IMR-90 (cell line): ENCODE measurements around the gene PRRT2.

Experiments used
- BHLHE40 ChIP-seq: fragments of 150-350 bp; IDR thresholded peaks from 2 replicates; pipeline ENCODE4 v1.6.1; 2016; ENCODE audit warnings: mild to moderate bottlenecking, low read depth, low read length
- CEBPB ChIP-seq: IDR thresholded peaks from 2 replicates; pipeline ENCODE4 v1.6.1; 2012; ENCODE audit warnings: low read depth, low read length, improper control_type of control experiment
- CTCF ChIP-seq: conservative IDR thresholded peaks from 2 replicates; pipeline ENCODE4 v1.5.1; 2012; ENCODE audit warnings: mild to moderate bottlenecking, low read depth, low read length, improper control_type of control experiment
- FOS ChIP-seq: fragments of 150-350 bp; IDR thresholded peaks from 2 replicates; pipeline ENCODE4 v1.6.1; 2016; ENCODE audit warnings: low read depth, low read length
- MAFK ChIP-seq: IDR thresholded peaks from 2 replicates; pipeline ENCODE4 v1.6.1; 2012; ENCODE audit warnings: low read depth, low read length, improper control_type of control experiment
- MAZ ChIP-seq: IDR thresholded peaks from 2 replicates; pipeline ENCODE4 v1.6.1; 2012; ENCODE audit warnings: low read depth, mild to moderate bottlenecking, low read length, improper control_type of control experiment, moderate library complexity, borderline replicate concordance
- NFE2L2 ChIP-seq: fragments of 150-350 bp; IDR thresholded peaks from 2 replicates; pipeline ENCODE4 v1.6.1; 2016; ENCODE audit warnings: low read depth, mild to moderate bottlenecking, low read length
- POLR2A ChIP-seq: IDR thresholded peaks from 2 replicates; pipeline ENCODE4 v1.6.1; 2012; ENCODE audit warnings: mild to moderate bottlenecking, low read depth, low read length
- RAD21 ChIP-seq: IDR thresholded peaks from 2 replicates; pipeline ENCODE4 v1.6.1; 2012; ENCODE audit warnings: low read length, improper control_type of control experiment
- RCOR1 ChIP-seq: IDR thresholded peaks from 2 replicates; pipeline ENCODE4 v1.6.1; 2012; ENCODE audit warnings: mild to moderate bottlenecking, low read length, improper control_type of control experiment; ENCODE audit not compliant: insufficient replicate concordance
- RFX5 ChIP-seq: IDR thresholded peaks from 2 replicates; pipeline ENCODE4 v1.8.0; 2012; ENCODE audit warnings: low read depth, mild to moderate bottlenecking, low read length, moderate library complexity
- SMC3 ChIP-seq: fragments of 150-350 bp; IDR thresholded peaks from 2 replicates; pipeline ENCODE4 v1.6.1; 2016; ENCODE audit warnings: low read depth, mild to moderate bottlenecking, antibody characterized with exemption, low read length, moderate library complexity
- USF2 ChIP-seq: fragments of 150-350 bp; IDR thresholded peaks from 2 replicates; pipeline ENCODE4 v1.6.1; 2017; ENCODE audit warnings: mild to moderate bottlenecking, antibody characterized with exemption, low read length, low read depth

GRCh38 chr16:29784157-29784556 is 27.8 kb upstream of the PRRT2 start:
- TF ChIP-seq USF2 (no peak), SMC3 (no peak), CTCF (no peak), CEBPB (no peak), MAFK (no peak), BHLHE40 (no peak), POLR2A (no peak), RCOR1 (no peak), FOS (no peak), MAZ (no peak), RFX5 (no peak), NFE2L2 (no peak), RAD21 (no peak)
